Activated CD4-positive, alpha-beta T cell treated with anti-CD3 and anti-CD28 coated beads, Interleukin-10, Interleukin-2, amounts not matched to agents 100 ng/mL and 50 ng/mL, durations not matched to agents 16 hours and 8 hours (primary cell): ENCODE measurements around the gene GLIPR1L1.

Experiments
- DNase-seq: peaks from one replicate; pipeline ENCODE4 v3.0.0-alpha.2; 2020

The GLIPR1L1 gene

GRCh38 chr12:75334384-75335030 lies at the start of gene GLIPR1L1:
GLIPR1L1 (plus strand) TSS chr12:75334670; CDS start chr12:75334729, 59 bp downstream.
- DNase-seq = peak; percentile 86

- no peak for DNase-seq
These were observed 45.6 kb upstream of the GLIPR1L1 start for GRCh38 chr12:75288860-75289259.

- no peak for DNase-seq
These were observed 44.7 kb upstream of the GLIPR1L1 start for GRCh38 chr12:75289753-75290152.

GRCh38 chr12:75291014-75291413 lies 43.5 kb upstream of the GLIPR1L1 start:
- DNase-seq = no peak

GRCh38 chr12:75294336-75294735 lies 40.1 kb upstream of the GLIPR1L1 start:
- no peak for DNase-seq

GRCh38 chr12:75294797-75295196 lies 39.7 kb upstream of the GLIPR1L1 start:
- DNase-seq = no peak

- no peak for DNase-seq
These were observed 32.2 kb upstream of the GLIPR1L1 start for GRCh38 chr12:75302225-75302624.

- no peak for DNase-seq
These were observed 31.7 kb upstream of the GLIPR1L1 start for GRCh38 chr12:75302781-75303180.

- no peak for DNase-seq
These were observed 28.8 kb upstream of the GLIPR1L1 start for GRCh38 chr12:75305412-75306332.

- no peak for DNase-seq
These were observed 26.2 kb upstream of the GLIPR1L1 start for GRCh38 chr12:75308279-75308678.

- no peak for DNase-seq
These were observed 23.1 kb upstream of the GLIPR1L1 start for GRCh38 chr12:75311369-75311768.

GRCh38 chr12:75315518-75315917 lies 19.0 kb upstream of the GLIPR1L1 start:
- no peak for DNase-seq

- no peak for DNase-seq
These were observed 16.7 kb upstream of the GLIPR1L1 start for GRCh38 chr12:75317784-75318183.

GRCh38 chr12:75322464-75322863 lies 12.0 kb upstream of the GLIPR1L1 start:
- no peak for DNase-seq

GRCh38 chr12:75323663-75324062 lies 10.8 kb upstream of the GLIPR1L1 start:
- DNase-seq = no peak

- no peak for DNase-seq
These were observed 6.8 kb upstream of the GLIPR1L1 start for GRCh38 chr12:75327642-75328041.

GRCh38 chr12:75329918-75330826 lies 4.3 kb upstream of the GLIPR1L1 start, which contains the start of gene CAPS2:
CAPS2 (minus strand) TSS chr12:75330324; CDS start chr12:75326498, 3,826 bp downstream.
- DNase-seq = peak; percentile 75

- peak; percentile 41 for DNase-seq
These were observed 3.4 kb downstream of the GLIPR1L1 start for GRCh38 chr12:75337905-75338304.

- DNase-seq = no peak
These were observed 7.4 kb downstream of the GLIPR1L1 start for GRCh38 chr12:75341873-75342272.

- DNase-seq = no peak
These were observed 11.1 kb downstream of the GLIPR1L1 start for GRCh38 chr12:75345531-75345930.

GRCh38 chr12:75346215-75346614 lies 11.7 kb downstream of the GLIPR1L1 start:
- DNase-seq = peak; percentile 68

GRCh38 chr12:75349946-75350345 lies 15.5 kb downstream of the GLIPR1L1 start:
- no peak for DNase-seq

GRCh38 chr12:75350413-75350812 lies 15.9 kb downstream of the GLIPR1L1 start:
- DNase-seq = no peak
